AG04450 (cell line): Measurements from ENCODE around the gene NAAA. TPM values are rescaled to one million over a fixed set of nuclear protein-coding genes. Genes with fewer than 3 reads are reported as not detected.

ENCODE experiments used
- CTCF ChIA-PET: fragments of 300-600, 350-600 bp; formaldehyde crosslinking; extraction: SDS; loops from one replicate; lab custom pipeline; 2022; ENCODE audit warnings: antibody characterized with exemption, inconsistent platforms; lab: Charles Lee
- POLR2A ChIA-PET: fragments of 350-600 bp; formaldehyde crosslinking; extraction: SDS; loops from one replicate; lab custom pipeline; 2021; ENCODE audit warnings: antibody characterized with exemption, inconsistent platforms; lab: Yijun Ruan, JAX
- DNase-seq: peaks from one replicate; pipeline ENCODE4 v3.0.0-alpha.2; 2011; ENCODE audit warnings: low read depth, low spot score
- H3K27ac ChIP-seq: one replicate; pipeline ENCODE4 v1.5.1; 2012; ENCODE audit warnings: low read depth, low read length, control low read depth
- H3K27me3 ChIP-seq: one replicate; pipeline ENCODE4 v1.6.0; 2012; ENCODE audit warnings: low read length; ENCODE audit not compliant: control insufficient read depth, insufficient read depth
- H3K4me3 ChIP-seq: 2 replicates; pipeline ENCODE4 v1.5.1; 2011; ENCODE audit warnings: mild to moderate bottlenecking, low read depth, low read length, control low read depth
- H3K9me3 ChIP-seq: 2 replicates; pipeline ENCODE4 v1.5.1; 2012; ENCODE audit warnings: low read length; ENCODE audit not compliant: control insufficient read depth, insufficient read depth
- CTCF ChIP-seq: IDR thresholded peaks from 2 replicates; pipeline ENCODE4 v1.5.1; 2011; ENCODE audit warnings: low read depth, low read length, control low read depth, inconsistent platforms
- polyA plus RNA-seq: library from polyadenylated mRNA; depleted of rRNA; stranded (reverse); fragments of >200 nt; gene quantifications from 2 replicates; pipeline ENCODE4 v1.2.3, GENCODE V29; 2011

Gene NAAA
- polyA plus RNA-seq, 1 experiment: 14.7 TPM

GRCh38 chr4:75909405-75909804 lies 31.4 kb downstream of the NAAA start:
- TF ChIP-seq CTCF: no peak
- ChIA-PET POLR2A (no interaction called here), CTCF (interaction anchor here (1.4 kb wide), 1 partner anchor 15 kb away, joined by 8 read pairs; no protein-coding TSS in a partner anchor)
- Histone ChIP-seq H3K9me3 (no peaks in the 10 kb centered on the region), H3K27ac (no peak overlapping the region), H3K27me3 (peaks cover 2% of the 10 kb centered on the region), H3K4me3 (no peak overlapping the region)
- DNase-seq: no peak

GRCh38 chr4:75908555-75908954 lies 32.3 kb downstream of the NAAA start:
- Histone ChIP-seq H3K4me3 (no peak overlapping the region), H3K9me3 (no peaks in the 10 kb centered on the region), H3K27ac (no peak overlapping the region), H3K27me3 (peaks cover 2% of the 10 kb centered on the region)
- ChIA-PET POLR2A (no interaction called here), CTCF (no interaction called here)
- TF ChIP-seq CTCF: no peak
- DNase-seq: no peak

- Histone ChIP-seq H3K9me3 (no peaks in the 10 kb centered on the region), H3K27ac (no peak overlapping the region), H3K4me3 (no peak overlapping the region), H3K27me3 (peaks cover 2% of the 10 kb centered on the region)
- no peak for DNase-seq
- POLR2A ChIA-PET: interaction anchor here (0.6 kb wide), 1 partner anchor 161 kb away, joined by 3 read pairs; no protein-coding TSS in a partner anchor
- CTCF ChIA-PET: interaction anchor here (1.0 to 1.8 kb wide), 2 partner anchors 8 to 12 kb away, joined by 3 to 10 read pairs; no protein-coding TSS in a partner anchor
- no peak for TF ChIP-seq CTCF
Observed at GRCh38 chr4:75907966-75908365, 32.8 kb downstream of the NAAA start.

- Histone ChIP-seq H3K9me3 (no peaks in the 10 kb centered on the region), H3K4me3 (no peak overlapping the region), H3K27me3 (peaks cover 12% of the 10 kb centered on the region), H3K27ac (no peak overlapping the region)
- no peak for DNase-seq
- ChIA-PET CTCF (interaction anchor here (1.2 to 2.4 kb wide), 3 partner anchors 9 to 92 kb away, joined by 3 to 27 read pairs (median 16); no protein-coding TSS in a partner anchor), POLR2A (no interaction called here)
- TF ChIP-seq CTCF: no peak
Observed at GRCh38 chr4:75904076-75904475, 36.7 kb downstream of the NAAA start.

GRCh38 chr4:75902352-75902751 lies 38.5 kb downstream of the NAAA start, which contains the start of gene PPEF2:
TSS of gene PPEF2 (minus strand) at chr4:75902452. CDS start at chr4:75896325, 6,127 bp downstream.
- Histone ChIP-seq H3K27me3 (peaks cover 16% of the 10 kb centered on the region), H3K27ac (no peak within 1 kb of the TSS), H3K4me3 (no peak within 1 kb of the TSS), H3K9me3 (no peaks in the 10 kb centered on the region)
- ChIA-PET POLR2A (no interaction called here), CTCF (interaction anchor here (2.6 kb wide), 1 partner anchor 14 kb away, joined by 7 read pairs; no protein-coding TSS in a partner anchor)
- DNase-seq: no peak
- no peak for TF ChIP-seq CTCF
